Activated CD8-positive, alpha-beta T cell treated with anti-CD3 and anti-CD28 coated beads for 36 hours (primary cell): Measurements from ENCODE around the gene TMPRSS7. TPM values are rescaled to one million over a fixed set of nuclear protein-coding genes. Genes with fewer than 3 reads are reported as not detected.

Source experiments
- ATAC-seq: fragments of 200-7000 bp; cut with Tn5 transposase; one replicate; pipeline ENCODE4 v1.10.0; 2021; ENCODE audit warnings: mild to moderate bottlenecking, moderate library complexity
- CTCF ChIA-PET: fragments of 350-600 bp; sonication (Branson Sonifier 250); formaldehyde crosslinking; loops from one replicate; lab custom pipeline; 2021; ENCODE audit warnings: antibody characterized with exemption; lab: Charles Lee
- POLR2A ChIA-PET: fragments of 350-600 bp; sonication (Branson Sonifier 250); formaldehyde crosslinking; loops from one replicate; lab custom pipeline; 2021; ENCODE audit warnings: antibody characterized with exemption; lab: Charles Lee
- DNase-seq: peaks from one replicate; pipeline ENCODE4 v3.0.0-alpha.2; 2020
- H3K27ac Mint-ChIP-seq: one replicate; pipeline ENCODE4 v1.8.0; 2021; ENCODE audit warnings: mild to moderate bottlenecking, mixed read lengths
- H3K27me3 Mint-ChIP-seq: one replicate; pipeline ENCODE4 v1.8.0; 2021; ENCODE audit warnings: mixed read lengths
- H3K36me3 Mint-ChIP-seq: one replicate; pipeline ENCODE4 v1.8.0; 2021; ENCODE audit warnings: low read depth, mixed read lengths
- H3K4me1 Mint-ChIP-seq: one replicate; pipeline ENCODE4 v1.8.0; 2021; ENCODE audit warnings: low read depth, mixed read lengths
- H3K4me3 Mint-ChIP-seq: one replicate; pipeline ENCODE4 v1.8.0; 2021; ENCODE audit warnings: mild to moderate bottlenecking, moderate library complexity, mixed read lengths
- H3K9me3 Mint-ChIP-seq: one replicate; pipeline ENCODE4 v1.8.0; 2021; ENCODE audit warnings: mixed read lengths
- CTCF ChIP-seq: fragments of 200-600 bp; IDR thresholded peaks from one replicate; pipeline ENCODE4 v1.8.0; 2022; ENCODE audit warnings: antibody characterized with exemption, mild to moderate bottlenecking
- intact Hi-C: fragments of 100-400 bp; cut with micrococcal nuclease; formaldehyde crosslinking; loops from one replicate; pipeline ENCODE4 v1.10.0; 2022
- total RNA-seq, 2 experiments: library from RNA; stranded (reverse); gene quantifications; one replicate each; pipeline ENCODE4 v1.2.3, GENCODE V29; 2021

Gene TMPRSS7
- total RNA-seq, 2 experiments from 2014 or later: not detected

DNA sequence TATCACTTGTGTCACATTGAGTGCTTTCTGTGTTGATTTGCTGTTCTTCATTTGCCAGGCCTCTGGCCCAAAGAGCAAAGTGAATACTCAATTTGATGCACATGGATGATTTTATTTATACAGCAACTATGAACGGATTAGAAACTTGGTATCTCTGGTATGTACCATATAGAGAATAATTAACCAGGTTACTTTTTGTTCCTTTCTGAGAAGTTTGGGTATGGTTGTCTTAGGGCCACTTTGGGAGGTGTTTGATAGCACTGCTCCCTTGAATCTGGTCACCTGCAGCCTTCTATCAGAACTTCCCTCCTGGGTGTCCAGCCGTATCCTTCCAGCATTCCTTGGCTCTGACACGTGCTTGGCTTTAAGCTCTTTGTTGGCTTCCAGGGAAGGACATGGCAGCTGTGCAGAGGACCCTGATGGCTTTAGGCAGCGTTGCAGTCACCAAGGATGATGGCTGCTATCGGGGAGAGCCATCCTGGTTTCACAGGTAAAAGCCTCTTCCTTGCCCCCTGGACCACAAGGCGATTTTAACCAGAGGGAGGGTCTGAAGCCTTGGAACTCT, 23.1 kb upstream of the TMPRSS7 start:
- Mint-ChIP-seq H3K4me3 (no peak overlapping the region), H3K27ac (no peak overlapping the region), H3K27me3 (no peaks in the 10 kb centered on the region), H3K4me1 (peaks cover 15% of the 10 kb centered on the region), H3K36me3 (no peaks in the 10 kb centered on the region), H3K9me3 (no peaks in the 10 kb centered on the region)
- no peak for TF ChIP-seq CTCF
- no peak for DNase-seq
- intact Hi-C loops: no loop called here
- POLR2A ChIA-PET: no interaction called here
- CTCF ChIA-PET: interaction anchor here (7.8 to 8.4 kb wide), 2 partner anchors 16 to 295 kb away, joined by 122 to 477 read pairs; partner anchors contain the start of gene TAGLN3
- no peak for ATAC-seq

DNA sequence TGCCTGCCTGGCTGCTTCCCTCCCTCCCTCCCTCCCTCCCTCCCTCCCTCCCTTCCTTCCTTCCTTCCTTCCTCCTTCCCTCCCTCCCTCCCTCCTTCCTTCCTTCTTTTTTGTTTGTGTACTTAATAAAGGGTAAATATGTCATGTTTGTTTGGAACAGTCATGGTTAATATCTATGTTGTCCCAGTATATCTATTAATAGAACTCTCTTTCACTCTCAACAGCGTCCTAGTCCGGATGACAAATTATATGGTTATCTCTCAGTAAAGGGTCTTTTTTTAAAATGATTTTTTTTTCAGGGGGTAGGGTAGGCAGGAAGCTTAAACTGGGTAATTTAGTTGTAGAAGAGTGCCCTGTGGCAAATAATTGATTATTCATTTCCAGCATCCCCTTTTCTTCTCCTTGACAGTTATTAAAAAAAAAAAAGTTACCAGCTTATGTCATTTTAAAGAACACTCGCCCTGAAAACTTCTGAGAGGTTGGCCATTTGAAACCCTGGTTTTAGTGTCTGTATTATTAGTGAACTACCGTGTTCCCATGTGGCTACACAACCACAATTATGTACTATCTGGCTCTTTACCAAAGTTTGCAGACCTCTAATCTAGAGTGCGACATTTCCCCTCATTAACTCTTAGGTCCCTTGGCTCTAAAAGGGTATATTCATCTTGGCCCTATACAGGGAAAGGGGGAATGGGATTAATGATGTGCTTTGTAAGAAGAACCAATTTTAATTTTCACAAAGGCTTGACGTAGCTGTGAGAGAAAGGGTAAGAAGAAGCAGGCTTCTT, 22.1 kb upstream of the TMPRSS7 start:
- no peaks in the 10 kb centered on the region for H3K36me3 Mint-ChIP-seq
- CTCF ChIA-PET: interaction anchor here (0.8 to 8.4 kb wide), 20 partner anchors 10 to 345 kb away, joined by 3 to 477 read pairs (median 12); partner anchors contain the start of genes ABHD10 and TAGLN3
- TF ChIP-seq CTCF: no peak
- peaks cover 21% of the 10 kb centered on the region for H3K4me1 Mint-ChIP-seq
- no peak for DNase-seq
- POLR2A ChIA-PET: interaction anchor here (1.1 to 2.1 kb wide), 2 partner anchors 8 to 295 kb away, joined by 3 to 9 read pairs; no protein-coding TSS in a partner anchor
- ATAC-seq: no peak
- H3K9me3 Mint-ChIP-seq: no peaks in the 10 kb centered on the region
- no peak overlapping the region for H3K4me3 Mint-ChIP-seq
- intact Hi-C loops: no loop called here
- peak overlapping the region; percentile 39 for H3K27ac Mint-ChIP-seq
- no peaks in the 10 kb centered on the region for H3K27me3 Mint-ChIP-seq

DNA sequence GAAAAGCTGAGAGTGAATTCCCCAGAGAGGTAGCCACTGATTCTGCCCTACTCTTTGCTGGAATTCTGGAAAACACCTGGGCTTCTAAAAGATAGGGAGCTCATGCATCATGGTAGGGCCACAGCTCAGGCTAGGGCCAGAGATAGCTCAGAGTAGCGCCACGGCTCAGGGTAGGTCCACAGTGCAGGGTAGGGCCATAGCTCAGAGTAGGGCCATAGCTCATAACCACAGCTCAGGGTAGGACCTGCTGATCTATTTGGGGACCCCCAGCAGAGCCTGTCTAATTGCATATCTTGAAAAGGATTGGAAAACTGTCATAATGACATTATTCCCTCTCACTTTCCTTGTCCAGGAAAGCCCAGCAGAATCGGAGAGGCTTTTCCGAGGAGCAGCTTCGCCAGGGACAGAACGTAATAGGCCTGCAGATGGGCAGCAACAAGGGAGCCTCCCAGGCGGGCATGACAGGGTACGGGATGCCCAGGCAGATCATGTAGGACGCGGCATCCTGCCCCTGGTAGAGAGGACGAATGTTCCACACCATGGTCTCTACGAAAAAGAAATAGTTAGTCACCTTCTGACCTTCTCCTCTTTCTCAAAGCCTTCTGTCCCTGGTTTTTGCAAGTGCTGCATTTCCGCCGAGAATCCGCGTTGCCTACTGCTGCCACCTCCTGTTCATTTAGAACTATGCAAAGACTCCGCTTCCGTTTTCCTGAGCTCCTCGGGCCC, 21.3 kb upstream of the TMPRSS7 start:
- Mint-ChIP-seq H3K4me3 (no peak overlapping the region), H3K4me1 (peaks cover 21% of the 10 kb centered on the region), H3K36me3 (no peaks in the 10 kb centered on the region), H3K9me3 (no peaks in the 10 kb centered on the region), H3K27ac (peak overlapping the region; percentile 43), H3K27me3 (no peaks in the 10 kb centered on the region)
- TF ChIP-seq CTCF: peak; percentile 86
- CTCF ChIA-PET: interaction anchor here (0.6 to 8.4 kb wide), 50 partner anchors 10 to 360 kb away, joined by 3 to 477 read pairs (median 5); partner anchors contain the start of genes ABHD10, PHLDB2, TAGLN3 and TMPRSS7
- ATAC-seq (peak; percentile 93), DNase-seq (peak; percentile 83)
- intact Hi-C loops: loop anchor here (1.0 kb wide), 1 partner anchor 24 kb away; no protein-coding TSS in a partner anchor
- POLR2A ChIA-PET: interaction anchor here (1.1 to 2.1 kb wide), 4 partner anchors 9 to 296 kb away, joined by 3 to 9 read pairs (median 4); partner anchors contain the start of gene ABHD10

DNA sequence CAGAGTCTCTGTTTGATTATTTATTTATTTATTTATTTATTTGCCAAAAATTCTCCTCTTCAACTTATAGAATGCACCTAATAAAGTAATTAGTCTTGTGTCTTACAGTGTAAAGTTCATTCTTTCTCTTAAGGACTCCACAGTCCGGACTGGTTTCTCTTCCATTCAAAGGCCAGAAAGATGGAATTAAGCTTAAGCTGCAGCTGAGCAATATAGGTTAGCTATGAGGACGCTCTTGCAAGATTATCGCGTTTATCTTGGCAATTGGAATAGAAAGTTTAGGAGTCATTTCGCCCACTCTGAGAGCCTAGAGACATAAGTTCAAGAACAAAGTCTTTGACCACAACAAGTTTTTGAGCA, 20.8 kb upstream of the TMPRSS7 start:
- H3K4me3 Mint-ChIP-seq: no peak overlapping the region
- no peaks in the 10 kb centered on the region for H3K36me3 Mint-ChIP-seq
- DNase-seq: no peak
- TF ChIP-seq CTCF: no peak
- no peaks in the 10 kb centered on the region for H3K9me3 Mint-ChIP-seq
- no peaks in the 10 kb centered on the region for H3K27me3 Mint-ChIP-seq
- H3K27ac Mint-ChIP-seq: no peak overlapping the region
- no peak for ATAC-seq
- intact Hi-C loops: loop anchor here (1.0 kb wide), 1 partner anchor 24 kb away; no protein-coding TSS in a partner anchor
- ChIA-PET CTCF (interaction anchor here (0.6 to 8.4 kb wide), 49 partner anchors 9 to 361 kb away, joined by 3 to 477 read pairs (median 5); partner anchors contain the start of genes ABHD10, PHLDB2, TAGLN3 and TMPRSS7), POLR2A (interaction anchor here (1.1 to 2.1 kb wide), 3 partner anchors 10 to 35 kb away, joined by 3 to 9 read pairs (median 5); partner anchors contain the start of gene ABHD10)
- peaks cover 21% of the 10 kb centered on the region for H3K4me1 Mint-ChIP-seq
